ENCODE data around the gene ANKS1A.

Gene ANKS1A

GRCh38 chr6:35024551-35025054, 135.5 kb downstream of the ANKS1A start:
- no peak for TF ChIP-seq CTCF (IDR thresholded peaks at IDR 0.05; ENCODE audit: poor library complexity, severe bottlenecking)
- DNase-seq (ENCODE audit: low spot score) = no peak
- peak overlapping the region; percentile 30 for H3K27ac ChIP-seq (ENCODE audit: poor library complexity, severe bottlenecking)

GRCh38 chr6:35025232-35026188, 136.5 kb downstream of the ANKS1A start:
- H3K36me3 ChIP-seq (ENCODE audit: low read depth) = peaks cover 4% of the 10 kb centered on the region; the same call in 1 of the 2 replicates
- H3K9me3 ChIP-seq (ENCODE audit: severe bottlenecking) = no peaks in the 10 kb centered on the region
- TF ChIP-seq CTCF (IDR thresholded peaks at IDR 0.05; ENCODE audit: poor library complexity, severe bottlenecking) = peak; percentile 14
- no peak overlapping the region for H3K4me3 ChIP-seq (ENCODE audit: severe bottlenecking)
- no peaks in the 10 kb centered on the region for H3K27me3 ChIP-seq (ENCODE audit: insufficient read depth, poor library complexity, severe bottlenecking)
- DNase-seq (ENCODE audit: low spot score) = no peak
- no peak for ATAC-seq (ENCODE audit: low read depth)
- peak overlapping the region; percentile 30 for H3K27ac ChIP-seq (ENCODE audit: poor library complexity, severe bottlenecking)
- H3K4me1 ChIP-seq (ENCODE audit: insufficient read depth, poor library complexity, severe bottlenecking) = peaks cover 28% of the 10 kb centered on the region

More at GRCh38 chr6:35024551-35025054, 135.5 kb downstream of the ANKS1A start:
- H3K9me3 ChIP-seq (ENCODE audit: severe bottlenecking) = no peaks in the 10 kb centered on the region
- H3K4me3 ChIP-seq (ENCODE audit: severe bottlenecking) = no peak overlapping the region
- H3K27me3 ChIP-seq (ENCODE audit: insufficient read depth, poor library complexity, severe bottlenecking) = no peaks in the 10 kb centered on the region
- peak; percentile 89 for ATAC-seq (ENCODE audit: low read depth)
- H3K36me3 ChIP-seq (ENCODE audit: low read depth) = peaks cover 4% of the 10 kb centered on the region; the same call in 1 of the 2 replicates
- H3K4me1 ChIP-seq (ENCODE audit: insufficient read depth, poor library complexity, severe bottlenecking) = peaks cover 28% of the 10 kb centered on the region

DNA sequence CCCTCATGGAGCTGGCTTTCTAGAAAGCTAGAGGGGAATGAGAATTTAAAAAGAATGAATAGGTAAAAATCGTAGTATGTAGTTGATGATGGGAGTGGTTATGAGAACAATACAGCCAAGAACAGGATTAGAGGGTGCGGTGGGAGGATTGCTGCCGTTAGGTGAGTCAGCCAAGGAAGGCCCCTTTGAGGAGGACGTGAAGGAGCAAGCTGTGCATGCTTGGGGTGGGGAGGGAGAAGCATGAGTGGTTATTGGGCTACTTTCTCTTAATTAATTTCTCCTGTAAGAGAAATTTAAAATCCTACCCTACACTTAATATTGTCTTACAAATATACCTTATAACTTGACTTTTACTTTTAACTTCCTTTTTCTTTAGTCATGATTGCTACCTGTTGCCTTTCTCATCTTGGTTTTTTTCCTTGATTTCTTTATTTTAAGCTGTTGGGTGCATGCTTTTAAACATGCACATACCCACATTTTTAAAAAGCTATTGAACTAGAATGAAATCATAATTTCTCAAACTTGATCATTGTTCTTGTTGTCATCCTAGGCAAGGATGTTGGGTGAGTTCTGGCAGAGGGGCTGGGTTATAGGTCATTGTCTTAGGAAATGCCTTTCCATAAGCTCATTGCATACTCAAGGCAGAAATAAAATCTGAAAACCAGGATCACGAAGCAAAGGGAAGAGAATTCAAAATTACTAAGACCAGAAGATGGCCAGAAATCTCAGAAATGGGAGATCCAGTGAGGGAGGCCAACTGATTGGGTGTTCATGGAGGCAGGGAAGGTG, 137.6 kb downstream of the ANKS1A start:
- Histone ChIP-seq H3K36me3 (ENCODE audit: low read depth) (peaks cover 4% of the 10 kb centered on the region; the same call in 1 of the 2 replicates), H3K27me3 (ENCODE audit: insufficient read depth, poor library complexity, severe bottlenecking) (no peaks in the 10 kb centered on the region), H3K27ac (ENCODE audit: poor library complexity, severe bottlenecking) (peak overlapping the region; percentile 30), H3K9me3 (ENCODE audit: severe bottlenecking) (no peaks in the 10 kb centered on the region), H3K4me1 (ENCODE audit: insufficient read depth, poor library complexity, severe bottlenecking) (peaks cover 28% of the 10 kb centered on the region), H3K4me3 (ENCODE audit: severe bottlenecking) (no peak overlapping the region)
- peak; percentile 88 for ATAC-seq (ENCODE audit: low read depth)
- TF ChIP-seq CTCF (IDR thresholded peaks at IDR 0.05; ENCODE audit: poor library complexity, severe bottlenecking) = no peak
- DNase-seq (ENCODE audit: low spot score) = no peak

GRCh38 chr6:35027807-35028206, 138.8 kb downstream of the ANKS1A start:
- no peak for TF ChIP-seq CTCF (IDR thresholded peaks at IDR 0.05; ENCODE audit: poor library complexity, severe bottlenecking)

More at GRCh38 chr6:35027807-35028206, 138.8 kb downstream of the ANKS1A start:
- Histone ChIP-seq H3K27me3 (ENCODE audit: insufficient read depth, poor library complexity, severe bottlenecking) (no peaks in the 10 kb centered on the region), H3K36me3 (ENCODE audit: low read depth) (peaks cover 4% of the 10 kb centered on the region; the same call in 1 of the 2 replicates), H3K9me3 (ENCODE audit: severe bottlenecking) (no peaks in the 10 kb centered on the region), H3K4me1 (ENCODE audit: insufficient read depth, poor library complexity, severe bottlenecking) (peaks cover 28% of the 10 kb centered on the region), H3K4me3 (ENCODE audit: severe bottlenecking) (no peak overlapping the region), H3K27ac (ENCODE audit: poor library complexity, severe bottlenecking) (no peak overlapping the region)
- no peak for DNase-seq (ENCODE audit: low spot score)
- no peak for ATAC-seq (ENCODE audit: low read depth)
